Neural cell (in vitro differentiated cells): Measurements from ENCODE around the gene CHCHD3. TPM values are rescaled to one million over a fixed set of nuclear protein-coding genes. Genes with fewer than 3 reads are reported as not detected.

Source experiments
- H2AFZ ChIP-seq: fragments of 200-600, 300-800 bp; sonication (generic), shearing (Covaris generic); 2 replicates; pipeline ENCODE4 v1.6.0; 2014; ENCODE audit warnings: low read depth, mild to moderate bottlenecking, antibody characterized with exemption, low read length, moderate library complexity
- H3F3A ChIP-seq: fragments of 200-600 bp; shearing (Covaris generic); 2 replicates; pipeline ENCODE4 v1.6.1; 2016; ENCODE audit warnings: mild to moderate bottlenecking, moderate library complexity, mixed read lengths, antibody characterized with exemption, low read length; ENCODE audit not compliant: insufficient read depth, poor library complexity, severe bottlenecking
- H3K27ac ChIP-seq: fragments of 200-600, 300-800 bp; sonication (generic), shearing (Covaris generic); 2 replicates; pipeline ENCODE4 v1.5.1; 2014; ENCODE audit warnings: mild to moderate bottlenecking, low read length, moderate library complexity
- H3K27me3 ChIP-seq: fragments of 300-800, 200-600 bp; sonication (generic), shearing (Covaris generic); 2 replicates; pipeline ENCODE4 v1.6.0; 2014; ENCODE audit warnings: mild to moderate bottlenecking, low read depth, low read length, moderate library complexity; ENCODE audit not compliant: insufficient read depth
- H3K36me3 ChIP-seq: fragments of 300-800, 200-600 bp; sonication (generic), shearing (Covaris generic); 2 replicates; pipeline ENCODE4 v1.5.1; 2014; ENCODE audit warnings: mild to moderate bottlenecking, antibody characterized with exemption, low read length, moderate library complexity; ENCODE audit not compliant: insufficient read depth
- H3K4me2 ChIP-seq: fragments of 300-800, 200-600 bp; sonication (generic), shearing (Covaris generic); 2 replicates; pipeline ENCODE4 v1.6.0; 2014; ENCODE audit warnings: mild to moderate bottlenecking, low read length
- H3K4me3 ChIP-seq: fragments of 300-800, 200-600 bp; sonication (generic), shearing (Covaris generic); 2 replicates; pipeline ENCODE4 v1.5.1; 2014; ENCODE audit warnings: mild to moderate bottlenecking, low read length, moderate library complexity
- H3K79me2 ChIP-seq: fragments of 200-600 bp; shearing (Covaris generic); replicated peaks from 2 replicates; pipeline ENCODE4 v1.6.0; 2014; ENCODE audit warnings: mild to moderate bottlenecking, low read length, moderate library complexity; ENCODE audit not compliant: insufficient read depth
- H3K9ac ChIP-seq: fragments of 300-800, 200-600 bp; sonication (generic), shearing (Covaris generic); 2 replicates; pipeline ENCODE4 v1.6.1; 2016; ENCODE audit warnings: mild to moderate bottlenecking, low read length, mixed read lengths
- H3K9me2 ChIP-seq: fragments of 200-600 bp; shearing (Covaris generic); 2 replicates; pipeline ENCODE4 v1.6.1; 2016; ENCODE audit warnings: mild to moderate bottlenecking, low read length, mixed read lengths; ENCODE audit not compliant: insufficient read depth
- H3K9me3 ChIP-seq: fragments of 200-600, 300-800 bp; sonication (generic), shearing (Covaris generic); 2 replicates; pipeline ENCODE4 v1.6.1; 2016; ENCODE audit warnings: mild to moderate bottlenecking, mixed run types, low read length, moderate library complexity, mixed read lengths
- H4K20me1 ChIP-seq: fragments of 200-600 bp; shearing (Covaris generic); 2 replicates; pipeline ENCODE4 v1.6.1; 2016; ENCODE audit warnings: mild to moderate bottlenecking, mixed run types; ENCODE audit not compliant: insufficient read depth
- CTCF ChIP-seq: fragments of 450-650 bp; IDR thresholded peaks from 2 replicates; pipeline ENCODE4 v1.5.1; 2014; ENCODE audit warnings: antibody characterized with exemption, mild to moderate bottlenecking, moderate library complexity; ENCODE audit not compliant: poor library complexity, severe bottlenecking
- EP300 ChIP-seq: fragments of 450-650 bp; conservative IDR thresholded peaks from 2 replicates; pipeline ENCODE4 v1.6.1; 2014; ENCODE audit warnings: antibody characterized with exemption, mild to moderate bottlenecking, moderate library complexity; ENCODE audit not compliant: poor library complexity, severe bottlenecking
- EZH2 ChIP-seq: fragments of 200-600, 300-800 bp; shearing (Covaris generic), sonication (generic); IDR thresholded peaks from 2 replicates; pipeline ENCODE4 v1.6.1; 2014; ENCODE audit warnings: antibody characterized with exemption, low read length, borderline replicate concordance, mild to moderate bottlenecking; ENCODE audit not compliant: insufficient read depth, poor library complexity, severe bottlenecking
- MXI1 ChIP-seq: fragments of 450-650 bp; conservative IDR thresholded peaks from 2 replicates; pipeline ENCODE4 v1.6.1; 2014; ENCODE audit warnings: antibody characterized with exemption, mild to moderate bottlenecking; ENCODE audit not compliant: poor library complexity, severe bottlenecking
- POLR2AphosphoS5 ChIP-seq: IDR thresholded peaks from 2 replicates; pipeline ENCODE4 v1.6.1; 2012
- RAD21 ChIP-seq: fragments of 450-650 bp; conservative IDR thresholded peaks from 2 replicates; pipeline ENCODE4 v1.6.1; 2014; ENCODE audit warnings: antibody characterized with exemption, mild to moderate bottlenecking, moderate library complexity
- REST ChIP-seq: IDR thresholded peaks from 2 replicates; pipeline ENCODE4 v1.6.1; 2012; ENCODE audit warnings: borderline replicate concordance
- TAF1 ChIP-seq: IDR thresholded peaks from 2 replicates; pipeline ENCODE4 v1.6.1; 2012; ENCODE audit warnings: low read depth
- polyA plus RNA-seq: library from polyadenylated mRNA; depleted of rRNA; stranded (reverse); fragments of >200 nt; gene quantifications from 2 replicates; pipeline ENCODE4 v1.2.3, GENCODE V29; 2014

The CHCHD3 gene
- polyA plus RNA-seq, 1 donor from 2014 or later = 89.9 TPM

GRCh38 chr7:133076142-133076541, 5.7 kb downstream of the CHCHD3 start:
- Histone ChIP-seq H3K27ac (no peak overlapping the region), H3K27me3 (no peaks in the 10 kb centered on the region), H4K20me1 (no peaks in the 10 kb centered on the region), H3K9ac (no peak overlapping the region), H3K79me2 (peaks cover 54% of the 10 kb centered on the region), H2AFZ (no peak overlapping the region), H3K9me3 (no peaks in the 10 kb centered on the region), H3K4me2 (no peak overlapping the region), H3K4me3 (no peak overlapping the region), H3F3A (no peaks in the 10 kb centered on the region), H3K36me3 (no peaks in the 10 kb centered on the region), H3K9me2 (no peaks in the 10 kb centered on the region)
- no peak for TF ChIP-seq REST
- TF ChIP-seq MXI1 = no peak
- no peak for TF ChIP-seq POLR2AphosphoS5
- no peak for TF ChIP-seq RAD21
- no peak for TF ChIP-seq CTCF
- no peak for TF ChIP-seq EP300
- TF ChIP-seq TAF1 = no peak
- no peak for TF ChIP-seq EZH2

- H3K27ac ChIP-seq = no peak overlapping the region
- H3K9ac ChIP-seq = no peak overlapping the region
- no peaks in the 10 kb centered on the region for H3F3A ChIP-seq
- no peaks in the 10 kb centered on the region for H3K9me2 ChIP-seq
- H3K36me3 ChIP-seq = peaks cover 6% of the 10 kb centered on the region
- no peak overlapping the region for H3K4me3 ChIP-seq
- TF ChIP-seq POLR2AphosphoS5 (no peak), REST (no peak)
- no peaks in the 10 kb centered on the region for H4K20me1 ChIP-seq
- H3K27me3 ChIP-seq = no peaks in the 10 kb centered on the region
- H2AFZ ChIP-seq = no peak overlapping the region
- no peaks in the 10 kb centered on the region for H3K9me3 ChIP-seq
- peaks cover 11% of the 10 kb centered on the region for H3K79me2 ChIP-seq
- no peak overlapping the region for H3K4me2 ChIP-seq
These were observed 10.4 kb downstream of the CHCHD3 start for GRCh38 chr7:133071506-133071905.
